GM06990 (cell line): Measurements from ENCODE around the gene AHRR.
"Not testable (repeated sequence)": the region's sequence is repeated elsewhere in the genome, so short reads cannot be mapped to it uniquely, and the experiment has no call there.

ENCODE experiments used
- DNase-seq: peaks from one replicate; pipeline ENCODE4 v3.0.0-alpha.2; 2011; ENCODE audit not compliant: insufficient read length; ENCODE audit errors: extremely low read depth
- H3K27me3 ChIP-seq: replicated peaks from 2 replicates; pipeline ENCODE4 v1.6.0; 2011; ENCODE audit warnings: low read length; ENCODE audit not compliant: control insufficient read depth, insufficient read depth
- H3K36me3 ChIP-seq: 2 replicates; pipeline ENCODE4 v1.5.1; 2011; ENCODE audit warnings: low read length; ENCODE audit not compliant: control insufficient read depth, insufficient read depth
- H3K4me3 ChIP-seq: replicated peaks from 2 replicates; pipeline ENCODE4 v1.5.1; 2011; ENCODE audit warnings: low read depth, mild to moderate bottlenecking, control low read depth, low read length
- TF ChIP-seq, protein P1 (sequence below): IDR thresholded peaks from 2 replicates; pipeline ENCODE4 v1.5.1; 2011; ENCODE audit warnings: low read length, control low read depth, mild to moderate bottlenecking, inconsistent platforms; ENCODE audit not compliant: insufficient read depth, poor library complexity, severe bottlenecking

Gene AHRR

DNA sequence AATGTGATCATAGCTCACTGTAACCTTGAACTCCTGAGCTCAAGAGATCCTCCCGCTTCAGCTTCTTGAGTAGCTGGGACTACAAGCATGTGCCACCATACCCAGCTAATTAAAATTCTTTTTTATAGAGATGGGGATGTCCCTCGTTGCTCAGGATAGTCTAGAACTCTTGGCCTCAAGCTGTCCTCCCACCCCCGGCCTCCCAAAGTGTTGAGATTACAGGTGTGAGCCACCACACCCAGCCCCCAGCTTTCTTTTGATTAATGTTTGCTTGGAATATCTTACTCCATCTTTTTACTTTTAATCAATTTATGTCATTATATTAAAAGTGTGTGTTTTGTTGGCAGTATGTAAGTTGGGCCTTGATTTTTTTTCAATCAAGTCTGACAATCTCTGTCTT is 62.1 kb downstream of the AHRR start:
- no peak overlapping the region for H3K4me3 ChIP-seq
- no peak for DNase-seq
- TF ChIP-seq, protein P1, sequence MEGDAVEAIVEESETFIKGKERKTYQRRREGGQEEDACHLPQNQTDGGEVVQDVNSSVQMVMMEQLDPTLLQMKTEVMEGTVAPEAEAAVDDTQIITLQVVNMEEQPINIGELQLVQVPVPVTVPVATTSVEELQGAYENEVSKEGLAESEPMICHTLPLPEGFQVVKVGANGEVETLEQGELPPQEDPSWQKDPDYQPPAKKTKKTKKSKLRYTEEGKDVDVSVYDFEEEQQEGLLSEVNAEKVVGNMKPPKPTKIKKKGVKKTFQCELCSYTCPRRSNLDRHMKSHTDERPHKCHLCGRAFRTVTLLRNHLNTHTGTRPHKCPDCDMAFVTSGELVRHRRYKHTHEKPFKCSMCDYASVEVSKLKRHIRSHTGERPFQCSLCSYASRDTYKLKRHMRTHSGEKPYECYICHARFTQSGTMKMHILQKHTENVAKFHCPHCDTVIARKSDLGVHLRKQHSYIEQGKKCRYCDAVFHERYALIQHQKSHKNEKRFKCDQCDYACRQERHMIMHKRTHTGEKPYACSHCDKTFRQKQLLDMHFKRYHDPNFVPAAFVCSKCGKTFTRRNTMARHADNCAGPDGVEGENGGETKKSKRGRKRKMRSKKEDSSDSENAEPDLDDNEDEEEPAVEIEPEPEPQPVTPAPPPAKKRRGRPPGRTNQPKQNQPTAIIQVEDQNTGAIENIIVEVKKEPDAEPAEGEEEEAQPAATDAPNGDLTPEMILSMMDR: no peak
- H3K36me3 ChIP-seq: peaks cover 17% of the 10 kb centered on the region
- no peaks in the 10 kb centered on the region for H3K27me3 ChIP-seq

DNA sequence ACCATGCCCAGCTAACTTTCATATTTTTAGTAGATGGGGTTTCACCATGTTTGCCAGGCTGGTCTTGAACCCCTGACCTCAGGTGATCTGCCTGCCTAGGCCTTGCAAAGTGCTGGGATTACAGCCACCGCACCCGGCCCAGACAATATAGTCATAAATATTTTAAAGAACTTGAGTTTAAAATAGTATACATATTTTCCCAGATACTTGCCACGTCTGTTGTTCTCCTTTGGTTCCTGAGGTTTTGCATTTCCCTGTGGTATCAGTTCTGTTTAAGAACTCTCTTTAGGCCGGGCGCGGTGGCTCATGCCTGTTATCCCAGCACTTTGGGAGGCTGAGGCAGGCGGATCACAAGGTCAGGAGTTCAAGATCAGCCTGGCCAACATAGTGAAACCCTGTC is 63.1 kb downstream of the AHRR start:
- not testable (repeated sequence) for H3K27me3 ChIP-seq

GRCh38 chr5:385321-385720 is 63.8 kb downstream of the AHRR start:
- Histone ChIP-seq H3K36me3 (peaks cover 21% of the 10 kb centered on the region), H3K27me3 (no peaks in the 10 kb centered on the region), H3K4me3 (no peak overlapping the region)
- TF ChIP-seq, protein P1: no peak
- no peak for DNase-seq

More for the DNA sequence above, 63.1 kb downstream of the AHRR start:
- DNase-seq, H3K4me3 ChIP-seq: not testable (repeated sequence)
- H3K36me3 ChIP-seq: peaks cover 21% of the 10 kb centered on the region

- no peak for DNase-seq
- Histone ChIP-seq H3K36me3 (peaks cover 19% of the 10 kb centered on the region), H3K4me3 (no peak overlapping the region), H3K27me3 (no peaks in the 10 kb centered on the region)
- TF ChIP-seq, protein P1: no peak
Measured at GRCh38 chr5:386432-387341, 65.2 kb downstream of the AHRR start.

DNA sequence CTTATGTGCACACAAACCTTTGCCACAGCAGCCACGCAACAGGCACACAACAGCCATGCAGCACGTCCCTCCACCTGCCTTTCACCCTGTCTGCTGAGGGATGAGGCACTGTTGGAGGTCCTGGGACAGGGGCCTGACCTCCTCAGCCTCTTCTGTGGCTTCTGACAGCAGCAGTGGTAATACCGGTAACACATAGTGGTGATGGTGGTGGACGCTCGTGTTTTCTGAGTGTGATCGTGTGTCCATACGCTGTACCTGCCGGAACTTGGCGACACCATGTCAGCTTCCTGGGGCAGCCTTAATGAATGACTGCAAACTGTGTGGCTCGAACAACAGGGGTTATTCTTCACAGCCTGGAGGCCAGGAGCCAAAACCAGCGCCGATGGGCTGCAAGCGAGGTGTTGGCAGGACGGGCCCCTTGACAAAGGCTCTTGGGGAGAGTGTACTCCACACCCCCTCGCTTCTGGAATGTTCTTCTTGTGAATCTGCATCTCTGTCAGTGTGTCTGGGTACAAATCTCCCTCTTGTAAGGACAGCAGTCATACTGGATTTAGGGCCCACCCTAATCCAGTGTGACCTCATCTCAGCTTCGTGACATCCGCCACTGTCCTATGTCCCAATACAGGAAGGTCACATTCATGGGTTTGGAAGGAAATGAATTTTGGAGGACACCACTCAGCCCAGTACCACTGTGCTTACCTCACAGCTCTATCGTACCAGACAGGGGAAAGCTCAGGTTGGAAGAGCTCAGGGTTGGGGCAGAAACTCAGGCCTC is 66.2 kb downstream of the AHRR start:
- TF ChIP-seq, protein P1: no peak
- DNase-seq: no peak
- Histone ChIP-seq H3K4me3 (no peak overlapping the region), H3K27me3 (no peaks in the 10 kb centered on the region), H3K36me3 (peaks cover 19% of the 10 kb centered on the region)
